Stimulated activated CD4-positive, alpha-beta T cell treated with anti-CD3 and anti-CD28 coated beads, TNF-alpha, amount 100 ng/mL, for 48 hours (primary cell): ENCODE measurements around the gene KCNC1.

ENCODE experiments used
- DNase-seq, 3 donors: peaks; one replicate each; pipeline ENCODE4 v3.0.0-alpha.2; 2020; ENCODE audit warnings: low read depth in 3 of 3

The KCNC1 gene

DNA sequence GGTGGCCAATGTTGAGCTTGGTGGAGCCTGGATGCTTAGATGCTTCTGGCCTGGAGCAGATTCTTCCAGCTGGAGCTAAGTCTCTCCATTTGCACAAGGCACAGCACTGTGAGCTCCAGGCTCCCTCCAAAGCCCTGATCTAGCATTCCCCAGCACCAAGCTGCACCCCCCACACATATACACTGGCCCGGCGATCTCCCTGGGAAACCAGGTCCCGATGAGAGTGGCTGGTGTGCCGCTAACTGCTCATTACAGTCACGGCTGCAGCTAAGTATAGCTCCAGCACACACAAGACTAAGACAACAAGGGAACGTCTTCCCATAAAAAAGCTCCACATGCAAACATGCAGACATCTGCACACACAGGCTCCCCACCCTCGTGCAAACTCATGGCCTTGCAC, 17.6 kb downstream of the KCNC1 start:
- DNase-seq, result no peak

DNA sequence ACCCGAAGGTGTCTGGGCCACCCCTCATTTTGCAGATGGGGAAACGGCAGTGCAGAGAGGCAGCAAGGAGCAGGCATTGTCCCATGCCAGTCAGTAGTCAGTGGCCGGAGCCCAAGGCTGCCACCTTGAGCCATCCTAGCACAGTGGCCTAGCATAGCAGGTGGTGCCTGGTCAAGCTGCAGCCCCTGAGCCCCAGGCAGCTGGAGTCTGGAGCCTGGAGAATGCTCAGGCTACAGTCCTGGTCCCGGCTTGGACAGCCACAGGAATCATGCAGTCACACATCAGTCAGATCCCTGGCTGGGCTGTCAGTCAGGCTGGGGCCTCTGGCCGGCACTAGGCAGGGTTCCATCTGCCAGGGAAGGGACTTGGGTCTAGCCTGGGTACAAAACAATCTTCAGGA, 18.6 kb downstream of the KCNC1 start:
- no peak for DNase-seq

DNA sequence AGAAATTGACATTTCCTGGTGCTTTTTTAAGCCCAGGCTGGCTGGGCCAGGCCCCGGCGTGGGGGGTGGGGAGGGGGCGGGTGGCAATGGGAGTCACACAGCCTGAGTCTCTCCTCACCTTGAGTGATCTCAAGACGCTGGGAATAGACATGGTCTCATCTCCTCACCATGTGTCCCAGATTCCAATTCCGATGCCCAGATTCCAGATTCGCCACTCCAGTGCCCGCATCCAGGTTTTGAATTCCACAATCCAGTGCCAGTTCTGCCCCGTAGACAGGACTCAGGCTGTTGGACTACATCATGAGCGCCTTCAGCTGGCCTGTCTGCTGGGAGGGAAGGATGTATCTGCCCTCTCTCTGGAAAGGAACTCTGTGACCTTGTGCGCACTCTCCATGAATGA, 19.1 kb downstream of the KCNC1 start:
- DNase-seq, result no peak

DNA sequence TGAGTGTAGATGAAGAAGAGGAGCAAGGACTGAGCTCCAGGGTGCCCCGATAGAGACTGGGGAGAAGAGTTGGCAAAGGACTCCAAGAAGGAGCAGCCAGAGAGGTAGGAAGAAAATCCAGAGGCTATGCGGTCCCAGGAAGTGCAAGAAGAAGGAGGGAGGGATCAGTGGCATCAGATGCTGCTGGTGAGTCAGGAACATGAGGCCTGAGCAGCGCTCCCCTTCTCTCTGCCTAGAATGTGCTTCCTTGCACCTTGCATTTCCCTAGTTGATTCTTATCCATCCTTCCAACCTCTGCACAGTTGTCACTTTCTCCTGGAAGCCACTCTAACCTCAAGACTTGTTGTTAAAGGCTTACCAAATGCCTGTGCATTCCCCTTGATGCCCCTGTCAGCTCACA, 21.3 kb downstream of the KCNC1 start:
- DNase-seq, result no peak

DNA sequence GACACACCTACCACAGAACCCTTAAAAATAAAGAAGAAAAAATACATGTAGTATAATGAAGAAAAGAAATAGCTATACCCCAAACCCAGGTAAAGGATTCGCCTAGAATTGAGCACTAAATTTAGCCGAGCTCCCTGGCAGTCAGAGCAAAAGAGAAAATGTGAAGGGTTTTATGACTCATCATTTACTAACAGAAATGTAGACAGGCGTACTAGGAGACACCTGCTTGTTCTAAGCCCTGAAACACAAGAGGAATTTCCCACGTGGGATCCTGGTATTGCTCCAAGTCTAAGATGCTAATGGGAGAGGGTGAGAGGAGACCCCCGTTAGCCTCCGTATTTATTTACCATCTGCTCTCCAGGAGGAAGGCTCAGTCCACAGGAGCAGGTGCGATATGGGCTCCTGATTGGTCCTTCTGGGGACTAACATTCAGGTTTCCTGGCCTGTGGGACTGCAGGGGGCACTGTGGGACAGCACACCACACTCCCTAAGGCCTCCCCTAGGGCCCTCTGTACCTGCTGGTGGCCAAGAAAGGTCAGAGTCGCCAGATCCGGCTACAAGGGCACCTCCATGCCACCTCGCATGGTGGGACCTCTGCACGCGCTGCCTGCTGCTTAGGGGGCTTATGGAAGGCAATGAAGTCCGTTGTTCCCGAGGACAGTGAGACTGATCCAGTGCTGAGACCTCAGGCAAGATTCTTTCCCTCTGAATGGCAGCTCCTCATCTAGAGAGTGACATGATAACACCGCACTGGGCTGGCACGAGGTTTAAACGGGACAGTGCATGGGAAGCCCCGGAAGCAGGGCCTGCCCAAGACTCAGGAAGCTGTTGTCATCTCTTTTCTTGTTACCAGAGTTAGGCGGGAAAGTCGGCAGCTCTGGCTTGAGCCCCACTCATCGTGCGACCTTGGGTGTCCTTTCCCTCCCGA, 25.8 kb downstream of the KCNC1 start:
- DNase-seq, result no peak

DNA sequence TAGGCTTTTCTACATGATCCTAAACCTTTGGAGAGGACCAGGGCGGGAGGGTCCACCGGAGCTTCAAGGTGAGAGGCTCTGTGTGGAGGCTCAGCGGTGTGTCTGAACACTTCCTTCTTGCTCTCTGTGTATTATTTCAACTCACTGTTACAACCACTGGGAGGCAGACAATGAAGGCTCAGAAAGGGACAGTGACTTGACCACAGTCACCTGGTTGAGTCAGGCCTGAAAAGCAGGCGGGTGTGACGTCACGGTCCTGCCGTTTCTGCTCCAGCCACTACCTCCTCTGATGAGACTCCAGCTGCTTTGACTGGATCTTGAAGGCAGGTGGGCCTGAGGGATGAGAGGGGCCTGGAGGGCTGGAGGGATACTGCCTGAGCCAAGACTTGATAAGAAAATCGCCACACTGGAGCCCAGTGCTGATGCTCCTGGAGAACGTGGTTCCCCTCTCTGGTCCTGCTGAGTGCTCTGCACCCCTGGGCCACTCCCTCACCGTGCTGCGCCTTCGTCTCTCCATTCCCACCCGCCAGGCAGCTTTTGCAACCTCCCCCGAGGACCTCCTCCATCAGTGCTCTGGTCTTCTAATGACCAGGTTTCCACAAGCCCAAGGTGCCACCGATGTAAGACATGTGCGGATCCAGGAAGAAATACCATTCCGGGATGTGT, 27.9 kb downstream of the KCNC1 start:
- no peak for DNase-seq

DNA sequence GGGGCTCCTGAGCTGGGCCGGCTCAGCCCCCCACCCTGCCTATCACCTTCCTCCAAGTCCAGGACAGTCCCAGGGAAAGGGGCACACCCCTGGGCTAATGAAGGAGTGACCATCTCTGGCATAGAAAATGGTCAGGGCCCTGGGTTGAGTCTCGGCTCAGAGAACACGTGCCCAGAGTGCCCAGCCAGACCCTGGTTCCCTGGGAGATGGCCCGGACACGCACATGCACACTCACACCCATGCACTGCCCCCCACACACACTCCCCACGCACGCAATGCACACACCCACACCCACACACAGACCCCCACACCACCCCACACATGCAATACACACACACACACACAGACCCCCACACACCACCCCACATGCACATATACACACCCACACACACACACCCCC, 28.7 kb downstream of the KCNC1 start:
- DNase-seq, result no peak

DNA sequence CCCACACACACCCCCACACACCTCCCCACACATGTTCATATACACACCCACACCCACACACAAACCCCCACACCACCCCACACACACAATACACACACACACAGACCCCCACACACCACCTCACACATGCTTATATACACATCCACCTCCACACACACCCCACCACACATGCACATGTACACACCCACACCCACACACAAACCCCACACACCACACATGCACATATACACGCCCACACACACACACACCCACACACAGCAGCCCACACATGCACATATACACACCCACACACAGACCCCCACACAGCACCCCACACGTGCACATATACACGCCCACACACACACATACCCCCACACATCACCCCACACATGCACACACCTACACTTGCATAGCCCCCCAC, 29.1 kb downstream of the KCNC1 start:
- no peak for DNase-seq

DNA sequence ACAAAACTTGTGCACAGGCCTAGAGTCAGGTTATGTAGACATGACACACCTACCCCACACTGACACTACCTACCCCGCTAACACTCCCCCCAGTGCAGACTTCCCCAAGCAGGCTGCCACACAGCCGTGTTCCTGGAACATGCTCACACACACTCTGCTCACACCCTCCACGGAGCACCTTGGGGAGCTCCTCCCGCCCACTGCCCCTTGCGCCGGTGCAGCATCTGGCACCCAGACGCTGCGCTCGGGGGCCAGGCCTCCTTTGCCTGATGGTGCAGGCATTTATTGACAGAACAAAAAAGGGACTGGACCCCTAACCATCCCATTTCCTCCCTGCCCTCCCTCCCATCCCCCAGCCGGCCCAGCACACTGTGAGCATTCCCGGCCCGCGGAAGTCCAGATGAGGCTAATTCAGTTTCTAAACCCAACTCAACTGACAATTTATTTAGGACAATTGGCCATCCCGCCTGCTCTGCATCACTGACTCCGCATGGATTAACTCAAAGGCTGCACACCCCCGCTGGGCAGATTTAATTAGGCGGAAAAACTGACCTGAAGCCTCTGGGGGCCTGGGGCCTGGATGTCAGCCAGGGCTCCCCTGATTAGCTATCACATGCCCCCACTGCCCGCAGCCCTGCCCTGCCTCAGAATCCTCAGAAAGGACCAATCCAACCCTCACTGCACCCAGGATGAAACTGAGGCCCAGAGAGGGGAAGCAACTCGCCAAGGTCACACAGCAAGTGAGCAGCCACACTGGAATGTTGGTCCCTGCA, 30.1 kb downstream of the KCNC1 start:
- DNase-seq, result no peak

DNA sequence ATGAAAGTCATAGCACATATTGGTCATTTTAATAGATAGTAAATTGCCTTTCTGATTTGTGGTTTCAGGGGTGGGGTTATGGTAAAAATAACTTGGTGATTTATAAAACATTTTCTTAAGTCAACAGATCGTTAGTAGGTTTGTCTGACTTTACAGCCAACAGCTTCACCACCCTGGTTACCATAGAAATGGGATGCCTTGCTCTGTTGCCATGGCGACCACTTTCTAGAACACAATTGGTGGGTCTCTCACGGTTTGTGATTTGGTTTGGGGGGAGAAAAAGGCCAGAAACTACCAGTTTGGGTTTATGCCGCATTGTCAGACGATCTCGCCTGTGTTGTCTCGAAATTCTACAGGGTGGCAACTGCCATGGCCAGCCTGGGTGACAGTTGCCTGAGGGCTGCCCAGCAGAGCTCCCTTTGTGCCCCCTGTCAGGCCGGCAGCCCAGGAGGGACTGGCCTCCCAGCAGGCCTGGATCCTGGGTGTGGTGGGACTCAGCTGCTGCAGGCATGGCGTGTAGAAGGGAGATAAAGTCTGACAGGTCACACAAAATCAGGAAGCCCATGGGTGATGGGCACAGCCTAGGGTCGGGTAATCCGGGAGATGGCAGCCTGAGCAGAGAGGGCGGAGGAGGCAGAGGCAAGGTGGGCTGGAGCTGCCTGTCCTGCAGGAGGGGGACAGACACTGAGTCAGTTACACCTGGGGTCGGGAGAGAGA, 30.9 kb downstream of the KCNC1 start:
- DNase-seq, result no peak

DNA sequence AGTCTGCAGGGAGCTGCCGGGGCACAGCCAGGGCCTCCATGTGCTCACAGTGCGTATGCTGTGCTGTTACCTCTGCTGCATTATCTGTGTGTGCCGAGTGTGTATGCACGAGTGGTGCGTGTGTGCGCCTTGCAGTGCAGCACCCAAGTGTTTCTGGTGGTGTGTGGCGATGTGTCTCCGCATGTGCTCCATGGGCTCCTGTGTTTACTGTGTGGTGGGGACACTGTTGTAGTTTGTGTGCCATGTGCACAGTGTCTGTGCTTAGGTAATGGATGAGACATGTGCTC, 31.4 kb downstream of the KCNC1 start:
- no peak for DNase-seq

DNA sequence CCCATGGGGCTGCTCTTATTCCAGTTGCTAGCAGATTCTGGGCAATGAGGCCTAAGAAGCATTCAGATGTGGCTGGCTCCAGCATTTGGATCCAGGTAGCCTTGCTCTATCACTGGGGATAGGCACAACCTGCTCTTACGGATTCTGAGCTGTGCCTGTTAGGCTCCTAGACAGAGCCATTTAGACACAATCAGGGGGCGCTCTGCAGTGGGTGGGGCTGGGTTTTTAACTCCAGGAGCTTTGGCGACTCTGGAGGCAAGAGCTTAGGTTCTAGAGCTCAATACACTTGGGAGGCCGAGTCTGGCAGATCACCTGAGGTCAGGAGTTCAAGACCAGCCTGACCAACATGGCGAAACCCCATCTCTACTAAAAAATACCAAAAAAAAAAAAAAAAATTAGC, 32.0 kb downstream of the KCNC1 start:
- DNase-seq, result no peak

DNA sequence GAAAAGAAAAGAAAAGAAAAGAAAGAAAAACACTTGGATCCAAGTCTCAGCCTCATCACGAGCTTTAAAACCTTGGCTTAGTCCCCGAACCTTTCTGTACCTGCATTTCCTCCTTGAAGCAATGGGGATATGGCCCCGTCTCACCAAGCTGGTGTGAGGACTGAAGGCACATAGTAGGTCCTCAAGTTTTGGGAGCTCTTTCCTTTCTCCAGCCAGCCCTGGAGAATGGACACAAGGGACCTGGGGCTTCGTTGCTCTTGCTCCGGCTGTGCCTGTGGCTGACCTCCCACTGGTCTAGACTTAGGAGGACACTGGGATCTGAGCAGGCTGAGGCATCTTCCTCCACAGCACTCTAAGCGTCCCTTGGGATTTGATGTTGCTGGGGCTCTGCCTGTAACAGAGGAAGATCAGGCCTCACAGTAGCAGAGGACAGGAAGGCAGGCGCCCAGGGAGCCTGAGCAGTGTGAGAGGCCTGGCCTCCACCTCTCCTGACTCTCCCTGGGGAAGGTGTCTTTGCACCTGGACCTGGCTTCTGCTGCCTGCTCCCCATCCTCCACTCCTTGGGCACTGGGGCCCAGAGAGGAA, 32.8 kb downstream of the KCNC1 start:
- no peak for DNase-seq

DNA sequence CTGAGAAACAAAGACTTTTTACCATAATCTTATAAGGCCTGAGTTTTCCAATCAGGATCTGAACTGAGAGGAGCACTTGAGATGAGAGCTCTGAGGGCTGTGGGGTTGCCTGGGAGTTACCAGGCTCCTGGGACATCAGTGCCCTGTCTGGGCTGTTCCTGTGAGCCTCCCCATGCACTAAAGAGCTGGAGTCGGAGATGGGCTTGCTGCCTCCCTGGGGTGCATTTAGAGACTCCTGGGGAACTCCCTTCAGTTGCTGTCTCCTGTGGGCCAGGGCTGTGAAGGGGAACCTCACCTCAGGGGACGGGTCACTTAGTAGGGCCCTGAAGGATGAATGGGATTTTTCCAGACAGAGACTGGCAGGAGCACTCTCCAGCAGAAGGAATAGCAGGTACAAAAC, 33.3 kb downstream of the KCNC1 start:
- no peak for DNase-seq

DNA sequence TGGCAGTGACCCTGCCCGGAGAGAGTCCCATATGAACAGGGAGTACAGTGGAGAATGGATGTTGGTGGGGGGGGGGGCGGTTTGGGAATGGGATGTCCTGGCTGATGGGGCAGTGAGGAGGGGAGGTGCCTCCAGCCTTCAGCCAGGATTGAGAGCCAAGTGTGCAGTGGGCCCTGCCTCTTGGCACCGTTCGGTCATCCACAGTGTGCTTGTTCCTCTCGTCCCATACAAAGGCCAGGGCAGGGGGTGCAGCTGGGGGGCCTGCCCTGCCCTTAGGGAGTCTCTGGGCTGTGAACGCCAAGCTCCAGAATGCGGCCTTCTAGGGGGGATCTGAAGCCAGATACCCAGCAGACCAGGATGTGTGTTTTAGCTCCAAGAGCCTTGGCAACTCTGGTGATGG, 34.0 kb downstream of the KCNC1 start:
- no peak for DNase-seq

DNA sequence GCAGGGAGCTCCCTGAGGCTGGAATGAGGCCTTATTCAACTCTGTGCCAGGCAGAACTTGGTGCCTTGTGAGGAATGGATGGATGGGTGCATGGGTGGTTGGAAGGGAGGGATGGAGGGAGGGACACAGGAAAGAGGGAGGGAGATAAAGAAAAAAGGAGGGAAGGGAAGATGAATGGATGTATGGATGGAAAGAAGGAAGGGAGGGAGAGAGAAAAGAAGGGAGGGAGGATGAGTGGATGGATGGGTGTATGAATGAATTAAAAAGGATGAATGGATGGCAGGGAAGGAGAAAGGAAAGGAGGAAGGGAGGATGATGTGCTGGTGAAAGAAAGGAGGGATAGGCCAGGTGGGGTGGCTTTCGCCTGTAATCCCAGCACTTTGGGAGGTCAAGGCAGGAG, 34.6 kb downstream of the KCNC1 start:
- DNase-seq, result no peak

DNA sequence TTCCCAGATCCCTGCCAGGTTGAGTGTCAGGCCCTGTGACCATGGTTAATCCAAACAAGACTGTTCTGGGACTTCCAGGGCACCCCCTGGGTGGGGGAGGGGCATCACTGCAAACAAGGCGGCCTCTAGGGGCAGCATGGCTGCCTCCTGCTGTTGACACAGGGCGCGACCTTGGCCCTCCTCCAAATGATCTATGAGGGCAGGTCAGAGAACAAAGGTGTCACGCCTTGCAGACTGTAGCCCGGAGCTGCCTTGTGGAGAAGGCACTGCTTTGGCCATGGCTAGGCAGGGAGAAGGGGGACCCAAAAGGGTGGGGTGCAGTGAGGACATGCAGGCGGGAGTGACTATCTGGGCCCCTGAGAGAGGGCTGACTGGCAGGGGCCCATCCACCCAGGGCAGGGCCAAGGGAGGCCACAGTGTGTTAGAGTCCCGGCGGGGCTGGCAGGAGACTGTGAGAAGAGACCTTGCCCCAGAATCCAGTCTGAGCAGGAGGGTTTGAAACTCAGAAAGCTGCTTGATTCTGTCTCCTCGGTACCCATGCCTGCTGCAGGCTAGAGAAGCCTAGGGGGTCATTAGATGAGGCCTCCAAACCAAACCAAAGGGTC, 35.6 kb downstream of the KCNC1 start:
- no peak for DNase-seq

DNA sequence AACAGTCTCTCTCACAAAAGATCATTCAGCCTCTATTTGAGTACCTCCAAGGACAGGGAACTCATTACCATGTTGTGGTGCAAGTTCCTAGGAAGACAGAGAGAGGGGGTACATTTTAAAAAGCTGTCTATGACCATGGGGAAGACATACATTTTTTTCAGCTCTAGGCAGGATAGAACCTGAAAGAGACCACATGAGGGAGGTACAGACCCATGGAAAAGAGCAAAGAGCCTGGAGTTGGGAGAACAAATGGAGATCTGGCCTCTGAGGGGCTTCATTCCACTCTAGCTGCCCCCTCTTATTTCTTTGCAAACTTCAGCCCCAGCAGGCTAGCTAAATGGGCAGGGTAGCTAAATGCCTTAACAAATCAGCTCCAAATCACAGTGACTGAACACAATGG, 36.3 kb downstream of the KCNC1 start:
- DNase-seq, result no peak

DNA sequence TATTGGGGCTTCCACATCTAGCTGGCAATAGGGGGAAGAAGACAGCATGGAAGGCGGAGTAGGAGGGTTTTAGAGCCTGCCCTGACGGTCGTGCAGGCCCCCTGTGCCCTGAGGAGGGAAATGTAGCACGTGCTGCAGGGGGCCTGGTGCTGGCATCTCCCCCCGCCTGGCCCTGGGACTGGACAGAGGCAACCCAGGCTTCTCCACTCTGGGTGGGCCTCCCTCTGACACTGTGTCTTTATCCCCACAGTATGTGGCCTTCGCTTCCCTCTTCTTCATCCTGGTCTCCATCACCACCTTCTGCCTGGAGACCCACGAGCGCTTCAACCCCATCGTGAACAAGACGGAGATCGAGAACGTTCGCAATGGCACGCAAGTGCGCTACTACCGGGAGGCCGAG, 36.8 kb downstream of the KCNC1 start:
- no peak for DNase-seq

DNA sequence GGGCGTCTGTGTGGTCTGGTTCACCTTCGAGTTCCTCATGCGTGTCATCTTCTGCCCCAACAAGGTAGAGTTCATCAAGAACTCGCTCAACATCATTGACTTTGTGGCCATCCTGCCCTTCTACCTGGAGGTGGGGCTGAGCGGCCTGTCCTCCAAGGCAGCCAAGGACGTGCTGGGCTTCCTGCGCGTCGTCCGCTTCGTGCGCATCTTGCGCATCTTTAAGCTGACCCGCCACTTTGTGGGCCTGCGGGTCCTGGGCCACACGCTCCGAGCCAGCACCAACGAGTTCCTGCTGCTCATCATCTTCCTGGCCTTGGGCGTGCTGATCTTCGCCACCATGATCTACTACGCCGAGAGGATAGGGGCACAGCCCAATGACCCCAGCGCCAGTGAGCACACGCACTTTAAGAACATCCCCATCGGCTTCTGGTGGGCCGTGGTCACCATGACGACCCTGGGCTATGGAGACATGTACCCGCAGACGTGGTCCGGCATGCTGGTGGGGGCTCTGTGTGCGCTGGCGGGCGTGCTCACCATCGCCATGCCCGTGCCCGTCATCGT, 37.3 kb downstream of the KCNC1 start:
- no peak for DNase-seq
